Neural cell (in vitro differentiated cells): Measurements from ENCODE around the gene KCNJ5. TPM values are rescaled to one million over a fixed set of nuclear protein-coding genes. Genes with fewer than 3 reads are reported as not detected.

ENCODE experiments used
- H2AFZ ChIP-seq: fragments of 200-600, 300-800 bp; sonication (generic), shearing (Covaris generic); 2 replicates; pipeline ENCODE4 v1.6.0; 2014; ENCODE audit warnings: low read depth, mild to moderate bottlenecking, antibody characterized with exemption, low read length, moderate library complexity
- H3F3A ChIP-seq: fragments of 200-600 bp; shearing (Covaris generic); 2 replicates; pipeline ENCODE4 v1.6.1; 2016; ENCODE audit warnings: mild to moderate bottlenecking, moderate library complexity, mixed read lengths, antibody characterized with exemption, low read length; ENCODE audit not compliant: insufficient read depth, poor library complexity, severe bottlenecking
- H3K27ac ChIP-seq: fragments of 200-600, 300-800 bp; sonication (generic), shearing (Covaris generic); 2 replicates; pipeline ENCODE4 v1.5.1; 2014; ENCODE audit warnings: mild to moderate bottlenecking, low read length, moderate library complexity
- H3K27me3 ChIP-seq: fragments of 300-800, 200-600 bp; sonication (generic), shearing (Covaris generic); 2 replicates; pipeline ENCODE4 v1.6.0; 2014; ENCODE audit warnings: mild to moderate bottlenecking, low read depth, low read length, moderate library complexity; ENCODE audit not compliant: insufficient read depth
- H3K36me3 ChIP-seq: fragments of 300-800, 200-600 bp; sonication (generic), shearing (Covaris generic); 2 replicates; pipeline ENCODE4 v1.5.1; 2014; ENCODE audit warnings: mild to moderate bottlenecking, antibody characterized with exemption, low read length, moderate library complexity; ENCODE audit not compliant: insufficient read depth
- H3K4me2 ChIP-seq: fragments of 300-800, 200-600 bp; sonication (generic), shearing (Covaris generic); 2 replicates; pipeline ENCODE4 v1.6.0; 2014; ENCODE audit warnings: mild to moderate bottlenecking, low read length
- H3K4me3 ChIP-seq: fragments of 300-800, 200-600 bp; sonication (generic), shearing (Covaris generic); 2 replicates; pipeline ENCODE4 v1.5.1; 2014; ENCODE audit warnings: mild to moderate bottlenecking, low read length, moderate library complexity
- H3K79me2 ChIP-seq: fragments of 200-600 bp; shearing (Covaris generic); replicated peaks from 2 replicates; pipeline ENCODE4 v1.6.0; 2014; ENCODE audit warnings: mild to moderate bottlenecking, low read length, moderate library complexity; ENCODE audit not compliant: insufficient read depth
- H3K9ac ChIP-seq: fragments of 300-800, 200-600 bp; sonication (generic), shearing (Covaris generic); 2 replicates; pipeline ENCODE4 v1.6.1; 2016; ENCODE audit warnings: mild to moderate bottlenecking, low read length, mixed read lengths
- H3K9me2 ChIP-seq: fragments of 200-600 bp; shearing (Covaris generic); 2 replicates; pipeline ENCODE4 v1.6.1; 2016; ENCODE audit warnings: mild to moderate bottlenecking, low read length, mixed read lengths; ENCODE audit not compliant: insufficient read depth
- H3K9me3 ChIP-seq: fragments of 200-600, 300-800 bp; sonication (generic), shearing (Covaris generic); 2 replicates; pipeline ENCODE4 v1.6.1; 2016; ENCODE audit warnings: mild to moderate bottlenecking, mixed run types, low read length, moderate library complexity, mixed read lengths
- H4K20me1 ChIP-seq: fragments of 200-600 bp; shearing (Covaris generic); 2 replicates; pipeline ENCODE4 v1.6.1; 2016; ENCODE audit warnings: mild to moderate bottlenecking, mixed run types; ENCODE audit not compliant: insufficient read depth
- CTCF ChIP-seq: fragments of 450-650 bp; IDR thresholded peaks from 2 replicates; pipeline ENCODE4 v1.5.1; 2014; ENCODE audit warnings: antibody characterized with exemption, mild to moderate bottlenecking, moderate library complexity; ENCODE audit not compliant: poor library complexity, severe bottlenecking
- EP300 ChIP-seq: fragments of 450-650 bp; conservative IDR thresholded peaks from 2 replicates; pipeline ENCODE4 v1.6.1; 2014; ENCODE audit warnings: antibody characterized with exemption, mild to moderate bottlenecking, moderate library complexity; ENCODE audit not compliant: poor library complexity, severe bottlenecking
- EZH2 ChIP-seq: fragments of 200-600, 300-800 bp; shearing (Covaris generic), sonication (generic); IDR thresholded peaks from 2 replicates; pipeline ENCODE4 v1.6.1; 2014; ENCODE audit warnings: antibody characterized with exemption, low read length, borderline replicate concordance, mild to moderate bottlenecking; ENCODE audit not compliant: insufficient read depth, poor library complexity, severe bottlenecking
- MXI1 ChIP-seq: fragments of 450-650 bp; conservative IDR thresholded peaks from 2 replicates; pipeline ENCODE4 v1.6.1; 2014; ENCODE audit warnings: antibody characterized with exemption, mild to moderate bottlenecking; ENCODE audit not compliant: poor library complexity, severe bottlenecking
- POLR2AphosphoS5 ChIP-seq: IDR thresholded peaks from 2 replicates; pipeline ENCODE4 v1.6.1; 2012
- RAD21 ChIP-seq: fragments of 450-650 bp; conservative IDR thresholded peaks from 2 replicates; pipeline ENCODE4 v1.6.1; 2014; ENCODE audit warnings: antibody characterized with exemption, mild to moderate bottlenecking, moderate library complexity
- REST ChIP-seq: IDR thresholded peaks from 2 replicates; pipeline ENCODE4 v1.6.1; 2012; ENCODE audit warnings: borderline replicate concordance
- SMC3 ChIP-seq: fragments of 450-650 bp; conservative IDR thresholded peaks from 2 replicates; pipeline ENCODE4 v1.6.1; 2014; ENCODE audit warnings: antibody characterized with exemption, mild to moderate bottlenecking, moderate library complexity; ENCODE audit not compliant: poor library complexity
- TAF1 ChIP-seq: IDR thresholded peaks from 2 replicates; pipeline ENCODE4 v1.6.1; 2012; ENCODE audit warnings: low read depth
- polyA plus RNA-seq: library from polyadenylated mRNA; depleted of rRNA; stranded (reverse); fragments of >200 nt; gene quantifications from 2 replicates; pipeline ENCODE4 v1.2.3, GENCODE V29; 2014

The KCNJ5 gene
- polyA plus RNA-seq, 1 donor from 2014 or later, result 1.1 TPM

GRCh38 chr11:128859563-128860441 lies 31.4 kb upstream of the KCNJ5 start:
- Histone ChIP-seq H3K27me3 (no peaks in the 10 kb centered on the region), H3F3A (no peaks in the 10 kb centered on the region), H3K9me3 (no peaks in the 10 kb centered on the region), H2AFZ (no peak overlapping the region), H3K4me3 (no peak overlapping the region), H3K9me2 (no peaks in the 10 kb centered on the region), H3K9ac (no peak overlapping the region), H3K4me2 (no peak overlapping the region), H4K20me1 (no peaks in the 10 kb centered on the region), H3K79me2 (no peaks in the 10 kb centered on the region), H3K36me3 (no peaks in the 10 kb centered on the region), H3K27ac (no peak overlapping the region)
- TF ChIP-seq SMC3 (peak; percentile 25), MXI1 (no peak), CTCF (peak; percentile 50)

GRCh38 chr11:128860571-128861361 lies 30.4 kb upstream of the KCNJ5 start:
- no peak overlapping the region for H3K27ac ChIP-seq
- H3K4me3 ChIP-seq, result no peak overlapping the region
- H3K36me3 ChIP-seq, result no peaks in the 10 kb centered on the region
- no peaks in the 10 kb centered on the region for H3K79me2 ChIP-seq
- H3K4me2 ChIP-seq, result no peak overlapping the region
- no peaks in the 10 kb centered on the region for H3F3A ChIP-seq
- H3K9me2 ChIP-seq, result no peaks in the 10 kb centered on the region
- H2AFZ ChIP-seq, result no peak overlapping the region
- no peaks in the 10 kb centered on the region for H3K9me3 ChIP-seq
- H3K27me3 ChIP-seq, result no peaks in the 10 kb centered on the region
- TF ChIP-seq REST, result no peak
- TF ChIP-seq EP300, result no peak
- TF ChIP-seq CTCF, result no peak
- TF ChIP-seq TAF1, result no peak
- no peak for TF ChIP-seq MXI1
- no peak for TF ChIP-seq SMC3
- no peak for TF ChIP-seq RAD21
- no peak for TF ChIP-seq POLR2AphosphoS5
- TF ChIP-seq EZH2, result no peak
- H3K9ac ChIP-seq, result no peak overlapping the region
- H4K20me1 ChIP-seq, result no peaks in the 10 kb centered on the region
